NCI-H1694 treated with DMSO at 0.1 percent for 48 hours (cell line): ENCODE data around the gene NT5C.
"Not testable (repeated sequence)": the region's sequence is repeated elsewhere in the genome, so short reads cannot be mapped to it uniquely, and the experiment has no call there.

Experiments used
- DNase-seq: peaks from one replicate; lab custom pipeline; 2025; lab: John Stamatoyannopoulos, UW

NT5C gene

DNA sequence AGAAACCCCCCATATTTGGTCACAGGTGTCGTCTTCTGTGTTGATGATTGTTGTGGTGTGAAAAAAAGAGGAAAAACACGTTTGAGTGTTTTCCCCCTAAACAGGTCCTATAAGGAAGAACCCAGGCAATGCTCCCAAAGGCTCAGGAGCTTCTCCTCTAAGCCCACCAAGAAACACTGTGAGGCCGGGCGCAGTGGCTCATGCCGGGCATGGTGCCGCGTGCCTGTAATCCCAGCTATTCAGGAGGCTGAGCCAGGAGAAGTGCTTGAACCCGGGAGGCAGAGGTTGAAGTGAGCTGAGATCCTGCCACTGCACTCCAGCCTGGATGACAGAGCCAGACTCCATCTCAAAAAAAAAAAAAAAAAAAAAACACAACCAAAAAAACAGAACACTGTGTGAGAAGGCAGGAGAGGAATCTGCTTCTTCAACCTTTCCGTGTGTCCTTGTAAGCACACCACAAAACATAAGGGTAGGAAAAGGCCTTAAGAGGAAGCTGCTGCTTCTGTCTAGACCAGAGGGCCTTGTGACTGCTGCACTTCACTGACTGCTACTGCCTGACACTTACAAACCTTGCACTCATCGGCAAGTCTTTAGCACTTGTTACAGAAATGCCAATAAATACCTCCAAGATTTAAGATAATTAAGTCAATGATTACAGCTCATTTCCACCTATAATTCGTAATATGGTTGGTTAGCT is 13.4 kb upstream of the NT5C start:
- DNase-seq: no peak

- no peak for DNase-seq
Measured at GRCh38 chr17:75142236-75142971, 10.9 kb upstream of the NT5C start.

- DNase-seq: no peak
Measured at GRCh38 chr17:75138519-75138918, 7.0 kb upstream of the NT5C start.

DNA sequence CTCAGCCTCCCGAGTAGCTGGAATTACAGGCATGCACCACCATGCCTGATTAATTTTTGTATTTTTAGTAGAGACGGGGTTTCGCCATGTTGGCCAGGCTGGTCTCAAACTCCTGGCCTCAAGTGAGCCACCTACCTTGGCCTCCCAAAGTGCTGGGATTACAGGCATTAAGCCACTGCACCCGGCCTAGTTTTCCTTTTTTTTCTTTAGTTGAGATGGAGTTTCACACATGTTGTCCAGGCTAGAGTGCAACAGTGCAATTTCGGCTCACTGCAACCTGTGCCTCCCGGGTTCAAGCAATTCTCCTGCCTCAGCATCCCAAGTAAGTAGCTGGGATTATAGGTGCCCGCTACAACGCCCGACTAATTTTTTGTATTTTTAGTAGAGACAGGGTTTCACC is 6.2 kb upstream of the NT5C start:
- not testable (repeated sequence) for DNase-seq

DNA sequence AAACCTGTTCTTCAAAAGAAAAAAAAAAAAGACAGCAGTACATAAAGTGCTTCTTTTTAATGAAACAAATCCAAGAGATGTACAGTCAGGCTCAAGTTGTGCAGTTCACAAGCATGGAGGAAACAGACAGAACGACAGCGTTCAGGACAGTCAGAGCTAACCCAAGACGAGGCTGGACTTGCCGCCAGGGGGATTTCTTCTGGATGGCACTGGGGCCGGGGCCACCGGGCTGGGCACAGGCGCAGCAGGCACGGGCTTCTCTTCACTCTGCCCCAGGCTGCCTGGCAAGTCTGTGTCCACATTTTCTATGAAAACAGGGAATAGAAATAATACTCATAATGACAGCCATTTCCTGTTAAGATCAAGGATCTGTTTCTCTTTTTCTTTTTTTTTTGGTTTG is 4.4 kb upstream of the NT5C start:
- DNase-seq: no peak

DNA sequence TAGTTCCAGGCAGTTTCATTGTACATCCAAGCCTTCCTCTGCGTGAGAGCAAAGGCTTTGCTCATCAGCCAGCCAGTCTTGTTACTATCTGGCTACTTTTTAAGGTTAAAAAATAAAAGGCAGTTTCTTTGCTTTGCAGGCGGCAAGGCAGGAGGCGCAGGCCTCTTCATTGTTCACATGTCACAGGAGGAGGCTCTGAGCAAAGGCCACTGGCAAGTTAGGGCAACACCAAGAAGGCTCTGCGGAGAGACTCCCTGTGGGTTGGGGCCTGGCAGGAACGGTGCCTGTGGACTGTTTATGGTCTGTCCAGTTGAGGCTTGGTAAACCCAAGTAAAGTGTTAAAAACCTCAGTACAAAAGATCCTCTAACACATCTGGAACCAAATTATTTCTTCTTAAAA is 3.9 kb upstream of the NT5C start:
- DNase-seq: no peak

- DNase-seq: not testable (repeated sequence)
Measured at GRCh38 chr17:75133607-75134347, 2.2 kb upstream of the NT5C start.

- no peak for DNase-seq
Measured at GRCh38 chr17:75133001-75133400, 1.5 kb upstream of the NT5C start.

GRCh38 chr17:75132018-75133000 is 767 bp upstream of the NT5C start:
- DNase-seq: not testable (repeated sequence)

GRCh38 chr17:75130632-75131277 is 787 bp downstream of the NT5C start:
- DNase-seq: peak; percentile 45

DNA sequence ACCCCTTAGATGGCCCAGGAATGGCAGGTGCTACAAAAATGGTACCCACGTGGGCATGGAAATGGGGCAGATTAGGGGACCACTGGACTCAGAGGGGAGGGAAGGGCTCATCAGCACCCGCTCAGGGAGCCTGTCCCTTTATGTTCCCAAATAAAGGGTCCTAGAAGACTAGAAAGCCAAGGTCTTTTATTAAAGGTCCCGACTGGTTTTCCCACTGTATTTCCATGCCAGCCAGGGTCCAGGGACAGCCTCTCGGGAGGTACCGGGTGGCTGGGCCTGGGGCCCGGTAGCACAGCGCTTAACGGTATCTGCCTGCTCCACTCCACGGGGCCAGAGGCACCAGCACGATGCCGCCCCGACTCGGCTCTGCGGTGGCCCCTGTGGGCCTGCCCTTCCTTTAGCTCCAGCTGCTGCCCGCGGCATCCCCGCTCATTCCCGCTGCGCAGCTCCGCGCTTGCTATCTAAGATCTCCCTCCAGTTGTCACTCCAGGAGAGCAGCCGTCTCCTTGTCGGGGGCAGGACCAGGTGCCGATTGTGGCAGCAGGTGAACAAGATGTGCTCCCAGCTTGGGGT is 1.4 kb downstream of the NT5C start:
- no peak for DNase-seq

DNA sequence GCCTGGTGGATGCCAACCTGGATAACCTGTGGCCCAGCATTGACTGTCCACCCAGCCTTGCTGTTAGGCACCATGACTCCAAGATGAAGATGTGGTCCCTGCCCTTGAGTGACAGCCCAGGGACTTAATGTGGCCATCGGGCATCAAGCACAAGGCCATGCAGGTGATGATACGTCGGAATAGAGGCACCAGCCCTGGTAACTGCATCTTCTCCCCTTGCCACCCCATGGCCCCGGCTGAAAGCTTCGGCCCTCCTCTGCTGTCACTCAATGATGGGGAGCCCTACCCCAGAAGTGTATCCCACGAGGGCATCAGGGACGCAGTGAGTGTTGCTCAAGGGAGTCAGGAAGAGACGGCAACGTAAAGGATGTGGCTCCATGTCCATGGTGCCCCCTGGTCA is 2.0 kb downstream of the NT5C start:
- DNase-seq: no peak

GRCh38 chr17:75128694-75129505 is 2.6 kb downstream of the NT5C start:
- no peak for DNase-seq

- not testable (repeated sequence) for DNase-seq
Measured at GRCh38 chr17:75127936-75128335, 3.6 kb downstream of the NT5C start.

DNA sequence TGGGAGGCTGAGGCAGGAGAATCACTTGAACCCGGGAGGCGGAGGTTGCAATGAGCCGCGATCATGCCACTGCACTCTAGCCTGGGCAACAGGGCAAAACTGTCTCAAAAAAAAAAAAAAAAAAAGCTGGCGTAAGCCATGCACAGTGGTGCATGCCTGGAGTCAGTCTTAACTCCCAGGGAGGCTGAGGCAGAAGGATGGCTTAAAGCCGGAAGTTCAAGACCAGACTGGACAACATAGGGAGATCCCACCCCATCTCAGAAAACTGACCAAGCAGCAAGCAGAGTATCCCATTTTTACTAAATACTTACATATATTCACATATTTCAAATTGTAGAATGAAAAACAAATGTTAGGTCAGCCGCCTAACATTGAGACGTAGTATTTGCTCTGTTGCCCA is 4.6 kb downstream of the NT5C start:
- DNase-seq: no peak

- no peak for DNase-seq
Measured at GRCh38 chr17:75125984-75126383, 5.6 kb downstream of the NT5C start.

GRCh38 chr17:75124819-75125162 is 6.8 kb downstream of the NT5C start:
- no peak for DNase-seq

- DNase-seq: no peak
Measured at GRCh38 chr17:75124041-75124818, 7.3 kb downstream of the NT5C start.

DNA sequence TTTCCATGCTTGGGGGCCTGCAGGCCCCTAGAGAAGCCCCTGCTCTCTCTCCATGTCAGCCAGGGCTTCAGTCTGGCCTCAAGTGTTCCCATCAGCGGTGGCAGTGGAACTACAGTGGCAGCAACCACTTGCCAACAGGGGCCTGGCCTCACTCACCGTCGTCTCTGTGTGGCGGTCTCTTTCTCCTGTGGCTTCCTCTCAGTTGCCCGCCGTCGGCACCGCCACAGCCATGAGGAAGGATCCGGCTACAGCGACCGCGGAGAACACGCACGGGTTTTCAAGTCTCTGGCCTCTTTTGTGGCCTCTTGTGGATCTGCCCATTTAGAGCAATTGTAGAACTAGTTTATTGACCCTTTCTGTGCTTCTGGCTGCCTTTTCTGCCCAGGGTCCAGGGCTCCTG is 13.2 kb downstream of the NT5C start:
- no peak for DNase-seq
